CD4-positive, alpha-beta T cell treated with Interleukin-2 at 100 ng/mL for 4 hours (primary cell): ENCODE measurements around the gene NTM.

Experiments
- DNase-seq: peaks from one replicate; pipeline ENCODE4 v3.0.0-alpha.2; 2020; ENCODE audit warnings: low spot score

The NTM gene

DNA sequence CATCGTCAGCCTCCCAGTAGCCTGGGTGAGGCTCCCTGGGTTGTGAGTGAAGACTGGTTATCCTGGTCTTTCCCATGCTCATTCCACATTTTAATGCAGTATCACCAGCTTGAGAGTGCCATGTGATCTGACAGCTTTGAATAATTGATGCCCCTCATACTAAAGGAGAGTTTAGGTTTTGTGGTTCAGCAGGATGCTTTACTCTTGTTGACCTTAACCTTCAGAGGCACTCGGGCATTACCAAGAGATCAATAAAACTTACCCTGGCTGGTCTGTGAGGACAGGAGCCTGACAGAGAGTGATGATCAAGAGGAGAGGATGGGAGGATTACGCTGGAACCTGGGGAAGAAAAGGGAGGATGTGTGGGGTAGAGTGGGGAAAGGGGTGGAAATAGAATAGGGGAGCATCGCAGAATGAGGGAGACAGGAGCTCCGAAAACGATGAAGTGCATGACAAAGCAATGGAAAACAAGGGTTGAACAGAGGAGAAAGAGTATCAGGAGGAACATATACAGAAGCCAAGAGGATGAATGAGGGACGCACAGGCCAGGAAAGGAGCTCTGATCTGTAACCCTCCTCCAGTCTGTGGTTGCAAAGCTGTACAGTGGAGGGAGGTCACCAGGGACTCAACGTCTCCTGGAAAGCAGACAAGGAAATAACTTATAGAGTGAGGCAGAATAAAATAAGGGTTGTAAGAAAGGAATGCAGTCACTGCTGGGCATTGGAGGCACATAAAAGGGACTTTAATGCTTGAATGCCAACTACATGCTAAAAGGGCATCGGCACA, 594.5 kb downstream of the NTM start:
- no peak for DNase-seq

DNA sequence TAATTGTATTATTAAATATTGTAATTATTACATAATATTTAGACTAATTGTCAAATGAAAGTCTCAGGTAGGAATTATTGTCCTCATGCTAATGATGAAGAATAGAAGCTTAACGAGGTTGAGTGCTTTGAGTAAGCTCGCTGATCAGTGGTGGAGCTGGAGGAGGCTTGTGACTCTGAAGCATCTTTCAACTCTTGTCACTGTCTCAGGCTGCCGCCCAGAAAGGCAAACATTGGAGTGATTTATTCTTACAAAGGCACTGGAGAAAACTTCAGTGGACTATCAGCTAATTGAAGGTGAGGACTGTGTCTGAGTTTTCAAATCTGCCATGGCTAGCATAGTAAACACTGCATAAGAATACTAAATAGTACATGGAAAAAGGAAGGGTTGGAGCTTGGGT, 595.1 kb downstream of the NTM start:
- DNase-seq: no peak

DNA sequence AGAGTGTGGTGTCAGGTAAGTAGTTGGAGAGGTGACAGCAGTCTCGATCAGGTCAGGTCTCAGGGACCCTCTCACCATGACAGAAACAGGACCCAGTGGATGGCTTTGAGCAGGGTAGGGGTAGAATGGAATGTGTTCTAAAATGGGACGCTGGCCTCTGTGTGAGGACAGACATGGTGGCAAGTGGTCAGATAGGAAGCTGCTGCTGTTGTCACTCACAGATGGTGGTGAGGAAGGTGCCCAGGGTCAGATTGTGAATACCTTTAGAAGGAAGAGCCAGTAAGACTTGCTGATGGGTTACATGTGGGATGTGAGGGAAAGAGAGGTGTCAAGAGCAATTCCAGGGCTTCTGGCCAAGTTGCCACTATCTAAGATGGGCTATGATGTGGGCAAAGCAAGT, 596.3 kb downstream of the NTM start:
- no peak for DNase-seq

GRCh38 chr11:131969261-131969660, 598.8 kb downstream of the NTM start:
- no peak for DNase-seq

DNA sequence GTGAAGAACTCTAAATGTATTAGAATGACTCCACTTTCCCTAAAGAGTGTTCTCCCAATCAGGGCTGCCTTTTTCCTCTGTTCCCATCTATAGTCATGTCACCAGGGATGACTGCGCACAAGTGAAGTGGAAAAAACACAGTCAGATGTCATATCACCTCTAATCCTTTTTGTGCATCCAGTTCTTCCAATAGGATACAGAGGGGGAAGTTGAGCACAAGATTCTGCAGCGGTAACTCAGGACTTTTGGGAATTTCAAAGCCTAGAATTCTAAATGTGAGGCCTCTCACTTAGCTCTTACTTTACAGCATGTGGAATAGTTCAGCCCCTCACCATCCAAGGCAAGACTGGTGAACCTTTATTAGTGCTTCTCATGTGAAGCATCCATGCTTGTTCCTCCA, 602.6 kb downstream of the NTM start:
- no peak for DNase-seq

GRCh38 chr11:131975619-131976018, 605.2 kb downstream of the NTM start:
- DNase-seq: no peak

GRCh38 chr11:131976021-131976420, 605.6 kb downstream of the NTM start:
- no peak for DNase-seq

GRCh38 chr11:131977231-131977630, 606.8 kb downstream of the NTM start:
- no peak for DNase-seq

GRCh38 chr11:131977854-131978253, 607.4 kb downstream of the NTM start:
- DNase-seq: no peak

GRCh38 chr11:131978351-131978750, 607.9 kb downstream of the NTM start:
- DNase-seq: no peak

- DNase-seq: no peak
Observed at GRCh38 chr11:131979364-131979763, 608.9 kb downstream of the NTM start.

GRCh38 chr11:131980199-131980598, 609.8 kb downstream of the NTM start:
- no peak for DNase-seq

GRCh38 chr11:131980888-131981668, 610.7 kb downstream of the NTM start:
- DNase-seq: no peak

DNA sequence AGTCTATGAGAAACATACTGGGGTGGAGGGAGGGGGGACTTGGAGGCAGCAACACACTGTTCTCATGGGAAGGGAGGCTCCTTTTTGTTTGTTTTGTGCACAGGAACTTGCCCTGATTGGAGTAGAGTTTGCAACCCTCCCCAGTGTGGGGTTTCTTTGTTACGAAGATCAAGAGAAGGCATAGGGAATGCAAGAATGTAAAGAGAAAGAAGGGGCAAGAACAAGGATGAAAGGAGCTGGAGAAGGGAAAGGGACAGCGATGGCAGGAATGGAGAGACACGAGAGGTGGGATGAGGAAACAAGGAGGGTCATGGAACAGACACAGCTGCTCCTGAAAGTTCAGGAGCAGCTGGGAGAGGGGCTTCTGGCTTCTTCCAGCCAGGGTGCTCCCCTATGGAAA, 611.7 kb downstream of the NTM start:
- DNase-seq: no peak

- DNase-seq: no peak
Observed at GRCh38 chr11:131985846-131986301, 615.5 kb downstream of the NTM start.

DNA sequence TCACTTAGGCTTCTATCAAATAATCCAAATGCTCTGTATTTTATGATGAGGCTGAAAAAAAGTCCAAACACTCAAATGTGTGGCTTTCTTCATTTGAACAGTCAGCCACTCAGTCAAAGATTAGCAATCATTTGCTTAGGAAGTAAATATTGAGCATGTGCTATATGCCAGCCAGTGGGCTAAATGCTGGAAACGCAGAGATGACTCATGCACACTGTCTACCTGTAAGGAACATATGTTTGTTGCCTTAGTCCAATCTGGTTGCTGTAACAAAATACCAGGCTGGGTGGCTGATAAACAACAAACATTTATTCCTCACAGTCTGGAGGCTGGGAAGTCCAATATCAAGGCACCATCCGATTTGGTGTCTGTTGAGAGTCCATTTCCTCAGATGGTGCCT, 617.3 kb downstream of the NTM start:
- DNase-seq: no peak

DNA sequence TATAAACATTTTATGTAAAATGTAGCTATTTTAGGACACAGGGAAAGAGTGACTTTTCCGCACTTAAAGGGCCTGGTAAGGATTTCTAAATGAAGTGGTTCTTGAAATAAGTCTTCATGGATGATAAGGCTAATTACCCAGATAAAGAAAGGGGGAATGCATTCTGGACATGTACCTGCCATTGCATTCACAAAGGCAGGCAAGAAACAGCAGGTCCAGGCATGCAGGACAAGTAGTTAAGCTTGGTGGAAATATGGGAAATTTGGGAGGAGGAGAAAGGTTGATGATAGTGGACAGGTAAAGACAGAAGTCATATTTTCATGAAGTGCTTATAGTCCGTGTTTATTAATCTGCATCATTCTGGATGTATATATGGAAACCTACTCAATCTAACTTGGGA, 621.2 kb downstream of the NTM start:
- no peak for DNase-seq

DNA sequence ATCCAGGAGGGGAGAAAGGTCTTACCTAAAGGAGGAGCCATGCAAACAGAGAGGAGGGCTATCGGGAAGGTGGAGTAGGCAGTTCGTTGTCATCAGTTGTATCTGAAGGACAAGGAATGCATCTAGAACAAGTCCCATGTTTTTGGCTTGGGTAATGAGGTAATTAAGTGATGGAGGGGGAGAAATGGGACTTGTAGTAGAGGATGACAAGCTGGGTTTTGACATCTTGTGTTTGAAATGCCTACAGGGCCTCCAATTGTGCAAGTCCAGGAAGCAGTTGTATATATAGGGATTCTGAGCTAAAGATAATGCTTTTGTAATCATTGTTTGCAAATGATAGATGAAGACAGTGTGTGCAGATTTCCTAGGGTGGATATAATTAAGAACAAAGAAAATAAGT, 622.8 kb downstream of the NTM start:
- no peak for DNase-seq

- DNase-seq: no peak
Observed at GRCh38 chr11:131998020-131998419, 627.6 kb downstream of the NTM start.

DNA sequence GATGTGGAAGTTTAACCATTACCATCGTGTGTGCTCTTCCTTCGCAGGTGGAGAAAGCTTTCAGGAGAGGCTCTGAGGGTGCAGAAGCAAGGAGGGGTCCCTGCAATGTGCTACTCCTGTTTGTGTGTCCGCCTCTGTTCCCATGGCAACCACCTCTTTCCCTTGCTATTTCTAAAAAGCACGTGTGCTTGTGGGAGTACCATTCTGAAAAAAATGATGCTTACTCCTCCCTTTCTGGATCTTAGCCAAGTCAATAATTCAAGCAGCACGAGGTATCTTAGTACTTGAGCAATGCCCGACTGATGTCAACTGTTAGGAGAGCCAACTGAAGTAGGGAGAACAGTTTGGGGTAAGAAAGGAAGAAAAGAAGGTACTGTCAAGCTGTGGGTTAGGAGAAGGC, 628.7 kb downstream of the NTM start:
- no peak for DNase-seq

DNA sequence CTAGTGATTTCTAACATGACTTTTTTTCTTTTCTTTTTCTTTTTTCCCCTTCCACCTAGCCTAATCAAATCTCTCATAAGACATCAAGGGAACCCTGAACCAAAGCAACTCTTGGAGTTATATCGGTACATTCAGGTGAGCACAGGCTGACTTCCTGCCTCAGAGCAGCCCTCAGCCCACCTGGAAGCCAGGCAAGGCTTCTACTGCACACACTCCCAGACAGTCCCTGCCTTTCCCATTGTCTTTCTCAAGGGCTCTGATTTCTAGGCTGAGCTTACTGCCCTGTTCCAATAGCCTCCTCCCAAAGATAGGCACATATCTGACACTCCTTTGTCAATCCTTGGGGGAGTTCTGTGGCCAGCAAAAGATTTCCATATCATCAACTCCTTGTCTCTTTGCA, 629.5 kb downstream of the NTM start:
- no peak for DNase-seq

GRCh38 chr11:132005887-132006286, 635.5 kb downstream of the NTM start:
- no peak for DNase-seq

GRCh38 chr11:132006884-132007580, 636.6 kb downstream of the NTM start:
- no peak for DNase-seq
